WTC11 (cell line): ENCODE results near the gene CCDC182. TPM values are rescaled to one million over a fixed set of nuclear protein-coding genes. Genes with fewer than 3 reads are reported as not detected.

Experiments
- ATAC-seq: fragments of 200-7000 bp; cut with Tn5 transposase; 2 replicates; pipeline ENCODE4 v1.10.0; 2021; ENCODE audit warnings: mild to moderate bottlenecking, moderate library complexity
- CTCF ChIA-PET: fragments of 300-600 bp; sonication (Branson Sonifier 250); formaldehyde crosslinking; loops from one replicate; lab custom pipeline; 2021; ENCODE audit warnings: antibody characterized with exemption; lab: Charles Lee
- POLR2A ChIA-PET: fragments of 350-600 bp; sonication (Branson Sonifier 250); formaldehyde crosslinking; loops from one replicate; lab custom pipeline; 2021; ENCODE audit warnings: antibody characterized with exemption; lab: Charles Lee
- DNase-seq: peaks from one replicate; pipeline ENCODE4 v3.0.0; 2021; ENCODE audit warnings: low spot score
- H3K27ac Mint-ChIP-seq: 2 replicates; pipeline ENCODE4 v1.8.0; 2021; ENCODE audit warnings: mixed read lengths
- H3K27me3 Mint-ChIP-seq: 2 replicates; pipeline ENCODE4 v1.8.0; 2021; ENCODE audit warnings: low read depth, mild to moderate bottlenecking, moderate library complexity, mixed read lengths
- H3K36me3 Mint-ChIP-seq: 2 replicates; pipeline ENCODE4 v1.8.0; 2021; ENCODE audit warnings: mixed read lengths
- H3K4me1 Mint-ChIP-seq: 2 replicates; pipeline ENCODE4 v1.8.0; 2022; ENCODE audit warnings: mixed read lengths
- H3K4me3 Mint-ChIP-seq: 2 replicates; pipeline ENCODE4 v1.8.0; 2021; ENCODE audit warnings: mild to moderate bottlenecking, moderate library complexity, mixed read lengths
- H3K9me3 Mint-ChIP-seq: 2 replicates; pipeline ENCODE4 v1.8.0; 2021; ENCODE audit warnings: mixed read lengths
- ELF4 ChIP-seq: sonication (generic); formaldehyde crosslinking; IDR thresholded peaks from 2 replicates; pipeline ENCODE4 v1.8.1; 2022; ENCODE audit warnings: low read depth, mild to moderate bottlenecking, moderate library complexity, missing genetic modification reagents
- FOXJ3 ChIP-seq: sonication (generic); formaldehyde crosslinking; IDR thresholded peaks from 2 replicates; pipeline ENCODE4 v1.9.0; 2021; ENCODE audit warnings: missing genetic modification reagents, mild to moderate bottlenecking, borderline replicate concordance
- JUN ChIP-seq: sonication (generic); formaldehyde crosslinking; IDR thresholded peaks from 2 replicates; pipeline ENCODE4 v1.8.0; 2023; ENCODE audit warnings: mild to moderate bottlenecking, missing genetic modification reagents
- SMAD4 ChIP-seq: sonication (generic); formaldehyde crosslinking; IDR thresholded peaks from 2 replicates; pipeline ENCODE4 v1.8.0; 2022; ENCODE audit warnings: mild to moderate bottlenecking, missing genetic modification reagents
- SP1 ChIP-seq: sonication (generic); formaldehyde crosslinking; conservative IDR thresholded peaks from 2 replicates; pipeline ENCODE4 v1.8.1; 2022; ENCODE audit warnings: missing genetic modification reagents
- TEAD1 ChIP-seq: sonication (generic); formaldehyde crosslinking; IDR thresholded peaks from 2 replicates; pipeline ENCODE4 v1.8.0; 2022; ENCODE audit warnings: mild to moderate bottlenecking, missing genetic modification reagents
- ZNF121 ChIP-seq: sonication (generic); formaldehyde crosslinking; IDR thresholded peaks from 2 replicates; pipeline ENCODE4 v1.8.0; 2023; ENCODE audit warnings: missing genetic modification reagents
- ZNF219 ChIP-seq: sonication (generic); formaldehyde crosslinking; IDR thresholded peaks from 2 replicates; pipeline ENCODE4 v1.8.0; 2023; ENCODE audit warnings: missing genetic modification reagents, mild to moderate bottlenecking, borderline replicate concordance
- ZNF396 ChIP-seq: fragments of 250-450 bp; sonication (Bioruptor Pico); IDR thresholded peaks from 2 replicates; pipeline ENCODE4 v1.8.0; 2021; ENCODE audit warnings: mild to moderate bottlenecking, moderate library complexity, borderline replicate concordance
- total RNA-seq: library from RNA; stranded (reverse); gene quantifications from 3 replicates; pipeline ENCODE4 v1.2.3, GENCODE V29; 2021
- TF ChIP-seq, protein P1 (sequence below): sonication (generic); formaldehyde crosslinking; IDR thresholded peaks from 2 replicates; pipeline ENCODE4 v1.8.1; 2023; ENCODE audit warnings: mild to moderate bottlenecking, missing genetic modification reagents
- TF ChIP-seq, protein P2 (sequence below): sonication (generic); formaldehyde crosslinking; conservative IDR thresholded peaks from 2 replicates; pipeline ENCODE4 v1.8.1; 2023; ENCODE audit warnings: mild to moderate bottlenecking, low read depth, missing genetic modification reagents, moderate library complexity
- TF ChIP-seq, protein P3 (sequence below): sonication (generic); formaldehyde crosslinking; IDR thresholded peaks from 2 replicates; pipeline ENCODE4 v1.8.0; 2023; ENCODE audit warnings: missing genetic modification reagents, mild to moderate bottlenecking, borderline replicate concordance
- TF ChIP-seq, protein P4 (sequence below): fragments of 250-450 bp; sonication (Bioruptor Pico); IDR thresholded peaks from 2 replicates; pipeline ENCODE4 v1.9.0; 2021; ENCODE audit warnings: moderate library complexity, mild to moderate bottlenecking, inconsistent platforms, borderline replicate concordance
- TF ChIP-seq, protein P5 (sequence below): fragments of 250-450 bp; sonication (Bioruptor Pico); IDR thresholded peaks from 2 replicates; pipeline ENCODE4 v1.8.0; 2021; ENCODE audit warnings: mild to moderate bottlenecking
- TF ChIP-seq, protein P6 (sequence below): sonication (generic); formaldehyde crosslinking; IDR thresholded peaks from 2 replicates; pipeline ENCODE4 v1.8.1; 2023; ENCODE audit warnings: mild to moderate bottlenecking, missing genetic modification reagents

Gene CCDC182
- total RNA-seq, 1 experiment from 2014 or later: not detected

DNA sequence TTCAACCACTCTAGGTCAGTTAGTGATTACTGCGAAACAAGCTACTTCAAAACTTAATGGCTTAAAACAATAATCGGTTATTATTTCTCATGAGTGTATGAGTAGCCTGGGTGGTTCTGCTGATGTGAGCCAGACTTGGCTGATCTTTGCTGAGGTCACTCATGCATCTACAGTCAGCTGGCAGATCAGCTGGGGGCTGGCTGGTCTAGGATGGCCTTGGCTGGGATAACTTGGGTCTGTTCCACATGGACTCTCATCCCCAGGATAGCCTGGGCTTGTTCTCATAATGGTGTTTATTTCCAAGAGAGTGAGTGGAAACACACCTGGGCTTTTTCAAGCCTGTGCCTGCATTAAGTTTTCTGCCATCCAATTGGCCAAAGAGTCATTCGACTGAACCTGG, 13.0 kb downstream of the CCDC182 start (continued):
- TF ChIP-seq, protein P1, sequence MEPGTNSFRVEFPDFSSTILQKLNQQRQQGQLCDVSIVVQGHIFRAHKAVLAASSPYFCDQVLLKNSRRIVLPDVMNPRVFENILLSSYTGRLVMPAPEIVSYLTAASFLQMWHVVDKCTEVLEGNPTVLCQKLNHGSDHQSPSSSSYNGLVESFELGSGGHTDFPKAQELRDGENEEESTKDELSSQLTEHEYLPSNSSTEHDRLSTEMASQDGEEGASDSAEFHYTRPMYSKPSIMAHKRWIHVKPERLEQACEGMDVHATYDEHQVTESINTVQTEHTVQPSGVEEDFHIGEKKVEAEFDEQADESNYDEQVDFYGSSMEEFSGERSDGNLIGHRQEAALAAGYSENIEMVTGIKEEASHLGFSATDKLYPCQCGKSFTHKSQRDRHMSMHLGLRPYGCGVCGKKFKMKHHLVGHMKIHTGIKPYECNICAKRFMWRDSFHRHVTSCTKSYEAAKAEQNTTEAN: no peak
- no peak for TF ChIP-seq TEAD1 (CRISPR knock-in tag)
- TF ChIP-seq, protein P2, sequence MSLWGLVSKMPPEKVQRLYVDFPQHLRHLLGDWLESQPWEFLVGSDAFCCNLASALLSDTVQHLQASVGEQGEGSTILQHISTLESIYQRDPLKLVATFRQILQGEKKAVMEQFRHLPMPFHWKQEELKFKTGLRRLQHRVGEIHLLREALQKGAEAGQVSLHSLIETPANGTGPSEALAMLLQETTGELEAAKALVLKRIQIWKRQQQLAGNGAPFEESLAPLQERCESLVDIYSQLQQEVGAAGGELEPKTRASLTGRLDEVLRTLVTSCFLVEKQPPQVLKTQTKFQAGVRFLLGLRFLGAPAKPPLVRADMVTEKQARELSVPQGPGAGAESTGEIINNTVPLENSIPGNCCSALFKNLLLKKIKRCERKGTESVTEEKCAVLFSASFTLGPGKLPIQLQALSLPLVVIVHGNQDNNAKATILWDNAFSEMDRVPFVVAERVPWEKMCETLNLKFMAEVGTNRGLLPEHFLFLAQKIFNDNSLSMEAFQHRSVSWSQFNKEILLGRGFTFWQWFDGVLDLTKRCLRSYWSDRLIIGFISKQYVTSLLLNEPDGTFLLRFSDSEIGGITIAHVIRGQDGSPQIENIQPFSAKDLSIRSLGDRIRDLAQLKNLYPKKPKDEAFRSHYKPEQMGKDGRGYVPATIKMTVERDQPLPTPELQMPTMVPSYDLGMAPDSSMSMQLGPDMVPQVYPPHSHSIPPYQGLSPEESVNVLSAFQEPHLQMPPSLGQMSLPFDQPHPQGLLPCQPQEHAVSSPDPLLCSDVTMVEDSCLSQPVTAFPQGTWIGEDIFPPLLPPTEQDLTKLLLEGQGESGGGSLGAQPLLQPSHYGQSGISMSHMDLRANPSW (CRISPR knock-in tag): no peak
- TF ChIP-seq, protein P3, sequence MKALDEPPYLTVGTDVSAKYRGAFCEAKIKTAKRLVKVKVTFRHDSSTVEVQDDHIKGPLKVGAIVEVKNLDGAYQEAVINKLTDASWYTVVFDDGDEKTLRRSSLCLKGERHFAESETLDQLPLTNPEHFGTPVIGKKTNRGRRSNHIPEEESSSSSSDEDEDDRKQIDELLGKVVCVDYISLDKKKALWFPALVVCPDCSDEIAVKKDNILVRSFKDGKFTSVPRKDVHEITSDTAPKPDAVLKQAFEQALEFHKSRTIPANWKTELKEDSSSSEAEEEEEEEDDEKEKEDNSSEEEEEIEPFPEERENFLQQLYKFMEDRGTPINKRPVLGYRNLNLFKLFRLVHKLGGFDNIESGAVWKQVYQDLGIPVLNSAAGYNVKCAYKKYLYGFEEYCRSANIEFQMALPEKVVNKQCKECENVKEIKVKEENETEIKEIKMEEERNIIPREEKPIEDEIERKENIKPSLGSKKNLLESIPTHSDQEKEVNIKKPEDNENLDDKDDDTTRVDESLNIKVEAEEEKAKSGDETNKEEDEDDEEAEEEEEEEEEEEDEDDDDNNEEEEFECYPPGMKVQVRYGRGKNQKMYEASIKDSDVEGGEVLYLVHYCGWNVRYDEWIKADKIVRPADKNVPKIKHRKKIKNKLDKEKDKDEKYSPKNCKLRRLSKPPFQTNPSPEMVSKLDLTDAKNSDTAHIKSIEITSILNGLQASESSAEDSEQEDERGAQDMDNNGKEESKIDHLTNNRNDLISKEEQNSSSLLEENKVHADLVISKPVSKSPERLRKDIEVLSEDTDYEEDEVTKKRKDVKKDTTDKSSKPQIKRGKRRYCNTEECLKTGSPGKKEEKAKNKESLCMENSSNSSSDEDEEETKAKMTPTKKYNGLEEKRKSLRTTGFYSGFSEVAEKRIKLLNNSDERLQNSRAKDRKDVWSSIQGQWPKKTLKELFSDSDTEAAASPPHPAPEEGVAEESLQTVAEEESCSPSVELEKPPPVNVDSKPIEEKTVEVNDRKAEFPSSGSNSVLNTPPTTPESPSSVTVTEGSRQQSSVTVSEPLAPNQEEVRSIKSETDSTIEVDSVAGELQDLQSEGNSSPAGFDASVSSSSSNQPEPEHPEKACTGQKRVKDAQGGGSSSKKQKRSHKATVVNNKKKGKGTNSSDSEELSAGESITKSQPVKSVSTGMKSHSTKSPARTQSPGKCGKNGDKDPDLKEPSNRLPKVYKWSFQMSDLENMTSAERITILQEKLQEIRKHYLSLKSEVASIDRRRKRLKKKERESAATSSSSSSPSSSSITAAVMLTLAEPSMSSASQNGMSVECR (CRISPR knock-in tag): no peak
- TF ChIP-seq, all 79 proteins: peak for 0

DNA sequence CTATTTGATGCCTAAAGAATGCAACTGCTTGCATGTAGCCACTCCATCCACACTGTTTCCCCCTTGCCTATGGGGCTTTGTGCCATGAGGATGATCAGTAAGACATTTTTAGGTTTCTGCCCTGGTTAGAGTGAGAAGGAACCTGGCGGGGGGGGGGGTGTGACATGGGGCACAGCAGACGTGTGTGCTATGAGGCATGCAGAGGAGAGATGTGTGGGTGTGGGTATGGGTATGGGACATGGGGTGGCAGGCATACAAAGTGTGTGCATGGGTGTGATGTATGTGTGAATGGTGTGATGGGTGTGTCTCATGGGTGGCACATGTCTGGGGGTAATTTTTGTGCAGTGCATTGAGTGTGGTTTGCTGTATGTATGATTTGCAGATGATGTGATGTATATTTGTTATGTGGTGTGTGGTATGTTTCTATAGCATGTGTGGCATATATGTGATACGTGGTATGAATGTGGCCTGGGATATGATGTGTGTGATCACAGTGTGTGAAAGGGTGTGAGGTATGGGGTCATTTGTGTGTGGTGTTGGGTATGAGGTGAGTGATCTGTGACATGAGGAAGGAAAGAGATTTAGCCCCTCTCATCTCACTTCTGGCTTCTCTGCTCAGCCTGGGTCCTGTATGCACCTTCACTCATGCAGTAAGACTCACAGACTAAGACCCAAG, 14.9 kb downstream of the CCDC182 start:
- no peaks in the 10 kb centered on the region; the same call in 1 of the 2 replicates for H3K27me3 Mint-ChIP-seq
- H3K9me3 Mint-ChIP-seq: no peaks in the 10 kb centered on the region
- no peak overlapping the region for H3K4me3 Mint-ChIP-seq
- no peak overlapping the region for H3K27ac Mint-ChIP-seq
- CTCF ChIA-PET: no interaction called here
- DNase-seq (no peak), ATAC-seq (no peak)
- no peaks in the 10 kb centered on the region for H3K4me1 Mint-ChIP-seq
- no peak for TF ChIP-seq TEAD1 (CRISPR knock-in tag)
- no peak for TF ChIP-seq ELF4 (CRISPR knock-in tag)
- no peak for TF ChIP-seq ZNF121 (CRISPR knock-in tag)
- TF ChIP-seq, protein P4, sequence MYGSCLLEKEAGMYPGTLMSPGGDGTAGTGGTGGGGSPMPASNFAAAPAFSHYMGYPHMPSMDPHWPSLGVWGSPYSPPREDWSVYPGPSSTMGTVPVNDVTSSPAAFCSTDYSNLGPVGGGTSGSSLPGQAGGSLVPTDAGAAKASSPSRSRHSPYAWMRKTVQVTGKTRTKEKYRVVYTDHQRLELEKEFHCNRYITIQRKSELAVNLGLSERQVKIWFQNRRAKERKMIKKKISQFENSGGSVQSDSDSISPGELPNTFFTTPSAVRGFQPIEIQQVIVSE (CRISPR knock-in tag): no peak
- TF ChIP-seq ZNF396 (CRISPR knock-in tag): no peak
- no peak for TF ChIP-seq SMAD4
- TF ChIP-seq, protein P5, sequence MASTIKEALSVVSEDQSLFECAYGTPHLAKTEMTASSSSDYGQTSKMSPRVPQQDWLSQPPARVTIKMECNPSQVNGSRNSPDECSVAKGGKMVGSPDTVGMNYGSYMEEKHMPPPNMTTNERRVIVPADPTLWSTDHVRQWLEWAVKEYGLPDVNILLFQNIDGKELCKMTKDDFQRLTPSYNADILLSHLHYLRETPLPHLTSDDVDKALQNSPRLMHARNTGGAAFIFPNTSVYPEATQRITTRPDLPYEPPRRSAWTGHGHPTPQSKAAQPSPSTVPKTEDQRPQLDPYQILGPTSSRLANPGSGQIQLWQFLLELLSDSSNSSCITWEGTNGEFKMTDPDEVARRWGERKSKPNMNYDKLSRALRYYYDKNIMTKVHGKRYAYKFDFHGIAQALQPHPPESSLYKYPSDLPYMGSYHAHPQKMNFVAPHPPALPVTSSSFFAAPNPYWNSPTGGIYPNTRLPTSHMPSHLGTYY (CRISPR knock-in tag): no peak
- no peak for TF ChIP-seq ZNF219 (CRISPR knock-in tag)
- TF ChIP-seq SP1 (CRISPR knock-in tag): no peak
- no peak for TF ChIP-seq JUN
- TF ChIP-seq, protein P6, sequence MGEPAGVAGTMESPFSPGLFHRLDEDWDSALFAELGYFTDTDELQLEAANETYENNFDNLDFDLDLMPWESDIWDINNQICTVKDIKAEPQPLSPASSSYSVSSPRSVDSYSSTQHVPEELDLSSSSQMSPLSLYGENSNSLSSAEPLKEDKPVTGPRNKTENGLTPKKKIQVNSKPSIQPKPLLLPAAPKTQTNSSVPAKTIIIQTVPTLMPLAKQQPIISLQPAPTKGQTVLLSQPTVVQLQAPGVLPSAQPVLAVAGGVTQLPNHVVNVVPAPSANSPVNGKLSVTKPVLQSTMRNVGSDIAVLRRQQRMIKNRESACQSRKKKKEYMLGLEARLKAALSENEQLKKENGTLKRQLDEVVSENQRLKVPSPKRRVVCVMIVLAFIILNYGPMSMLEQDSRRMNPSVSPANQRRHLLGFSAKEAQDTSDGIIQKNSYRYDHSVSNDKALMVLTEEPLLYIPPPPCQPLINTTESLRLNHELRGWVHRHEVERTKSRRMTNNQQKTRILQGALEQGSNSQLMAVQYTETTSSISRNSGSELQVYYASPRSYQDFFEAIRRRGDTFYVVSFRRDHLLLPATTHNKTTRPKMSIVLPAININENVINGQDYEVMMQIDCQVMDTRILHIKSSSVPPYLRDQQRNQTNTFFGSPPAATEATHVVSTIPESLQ (CRISPR knock-in tag): no peak
- TF ChIP-seq FOXJ3: no peak
- POLR2A ChIA-PET: no interaction called here
- no peaks in the 10 kb centered on the region for H3K36me3 Mint-ChIP-seq
